Measurements from ENCODE around the gene ZNF433.
"Not testable (repeated sequence)": the region's sequence is repeated elsewhere in the genome, so short reads cannot be mapped to it uniquely, and the experiment has no call there.

Gene ZNF433

GRCh38 chr19:12034198-12034597 is 1.3 kb downstream of the ZNF433 start:
- DNase-seq (ENCODE audit: extremely low read depth, low read depth): no peak
- H3K4me3 ChIP-seq (replicated peaks; ENCODE audit: low read depth, low read length): no peak overlapping the region
- TF ChIP-seq CTCF (IDR thresholded peaks at IDR 0.05; ENCODE audit: low read depth, low read length, missing control alignments): no peak

- DNase-seq (ENCODE audit: extremely low read depth, low read depth): no peak
- TF ChIP-seq CTCF (IDR thresholded peaks at IDR 0.05; ENCODE audit: low read depth, low read length, missing control alignments): no peak
- H3K4me3 ChIP-seq (replicated peaks; ENCODE audit: low read depth, low read length): no peak overlapping the region
Observed at GRCh38 chr19:12015753-12016116, 19.7 kb downstream of the ZNF433 start.

- no peak for DNase-seq (ENCODE audit: extremely low read depth, low read depth)
- no peak overlapping the region for H3K4me3 ChIP-seq (replicated peaks; ENCODE audit: low read depth, low read length)
- no peak for TF ChIP-seq CTCF (IDR thresholded peaks at IDR 0.05; ENCODE audit: low read depth, low read length, missing control alignments)
Observed at GRCh38 chr19:12015015-12015752, 20.3 kb downstream of the ZNF433 start.

- H3K4me3 ChIP-seq (replicated peaks; ENCODE audit: low read depth, low read length): no peak overlapping the region
- no peak for DNase-seq (ENCODE audit: extremely low read depth, low read depth)
- no peak for TF ChIP-seq CTCF (IDR thresholded peaks at IDR 0.05; ENCODE audit: low read depth, low read length, missing control alignments)
Observed at GRCh38 chr19:12000152-12000981, 35.1 kb downstream of the ZNF433 start.

- no peak for TF ChIP-seq CTCF (IDR thresholded peaks at IDR 0.05; ENCODE audit: low read depth, low read length, missing control alignments)
- no peak for DNase-seq (ENCODE audit: extremely low read depth, low read depth)
- no peak overlapping the region for H3K4me3 ChIP-seq (replicated peaks; ENCODE audit: low read depth, low read length)
Observed at GRCh38 chr19:11995174-11995573, 40.3 kb downstream of the ZNF433 start.

GRCh38 chr19:11991921-11992320 is 43.6 kb downstream of the ZNF433 start:
- DNase-seq (ENCODE audit: extremely low read depth, low read depth); H3K4me3 ChIP-seq (replicated peaks; ENCODE audit: low read depth, low read length): not testable (repeated sequence)

- DNase-seq (ENCODE audit: extremely low read depth, low read depth): no peak
- TF ChIP-seq CTCF (IDR thresholded peaks at IDR 0.05; ENCODE audit: low read depth, low read length, missing control alignments): no peak
- H3K4me3 ChIP-seq (replicated peaks; ENCODE audit: low read depth, low read length): peak overlapping the region; percentile 89
Observed at GRCh38 chr19:11989112-11989456, 46.4 kb downstream of the ZNF433 start.

Measured in HFF-Myc (cell line).